A673 (cell line): ENCODE measurements around the gene KIAA0232. TPM values are rescaled to one million over a fixed set of nuclear protein-coding genes. Genes with fewer than 3 reads are reported as not detected.

ENCODE experiments used
- BruUV-seq: library from RNA; stranded (reverse); fragments of 400-500 nt; replicated peaks from 2 replicates; lab custom pipeline; 2021; lab: Mats Ljungman, UMichigan
- CTCF ChIA-PET: fragments of 300-600 bp; sonication (Branson Sonifier 250); formaldehyde crosslinking; loops from one replicate; lab custom pipeline; 2022; ENCODE audit warnings: antibody characterized with exemption; lab: Charles Lee
- POLR2A ChIA-PET: fragments of 300-600 bp; sonication (Branson Sonifier 250); formaldehyde crosslinking; loops from one replicate; lab custom pipeline; 2022; ENCODE audit warnings: antibody characterized with exemption; ENCODE audit not compliant: low non-redundant PET; lab: Charles Lee
- DNase-seq: peaks from one replicate; pipeline ENCODE4 v3.0.0-alpha.2; 2015; ENCODE audit warnings: low spot score
- H3K27ac ChIP-seq: fragments of 200-600 bp; sonication (generic); 2 replicates; pipeline ENCODE4 v1.5.1; 2016; ENCODE audit warnings: mixed run types, low read depth, mild to moderate bottlenecking, mixed read lengths, antibody characterized with exemption, low read length; ENCODE audit not compliant: poor library complexity, severe bottlenecking
- H3K27me3 ChIP-seq: fragments of 200-600 bp; sonication (generic); replicated peaks from 2 replicates; pipeline ENCODE4 v1.6.1; 2017; ENCODE audit warnings: mixed run types, low read depth, mild to moderate bottlenecking, mixed read lengths, antibody characterized with exemption, low read length; ENCODE audit not compliant: insufficient read depth, poor library complexity
- H3K36me3 ChIP-seq: fragments of 200-600 bp; sonication (generic); 2 replicates; pipeline ENCODE4 v1.6.1; 2016; ENCODE audit warnings: mixed run types, mild to moderate bottlenecking, mixed read lengths, antibody characterized with exemption, low read length; ENCODE audit not compliant: insufficient read depth, poor library complexity, severe bottlenecking
- H3K4me1 ChIP-seq: fragments of 200-600 bp; sonication (generic); 2 replicates; pipeline ENCODE4 v1.6.1; 2017; ENCODE audit warnings: mixed run types, mild to moderate bottlenecking, mixed read lengths, antibody characterized with exemption, low read length; ENCODE audit not compliant: insufficient read depth, poor library complexity, severe bottlenecking
- H3K4me3 ChIP-seq: fragments of 200-600 bp; sonication (generic); 2 replicates; pipeline ENCODE4 v1.5.1; 2016; ENCODE audit warnings: low read depth, mixed run types, mild to moderate bottlenecking, mixed read lengths, low read length; ENCODE audit not compliant: poor library complexity, severe bottlenecking
- H3K9me3 ChIP-seq: fragments of 200-600 bp; sonication (generic); 2 replicates; pipeline ENCODE4 v1.6.1; 2016; ENCODE audit warnings: mixed run types, low read depth, mild to moderate bottlenecking, mixed read lengths, antibody characterized with exemption, low read length; ENCODE audit not compliant: poor library complexity, severe bottlenecking
- EZH2 ChIP-seq: fragments of 200-600 bp; sonication (generic); IDR thresholded peaks from 2 replicates; pipeline ENCODE4 v1.6.1; 2017; ENCODE audit warnings: borderline replicate concordance, low read depth, mild to moderate bottlenecking, mixed read lengths, antibody characterized with exemption, low read length; ENCODE audit not compliant: poor library complexity, severe bottlenecking
- intact Hi-C: fragments of 100-400 bp; cut with micrococcal nuclease; formaldehyde crosslinking; loops from one replicate; pipeline ENCODE4 v1.10.0; 2022; ENCODE audit not compliant: unreplicated experiment
- total RNA-seq: library from RNA; stranded (reverse); gene quantifications from 2 replicates; pipeline ENCODE4 v1.2.3, GENCODE V29; 2021
- TF ChIP-seq, protein P1 (sequence below): fragments of 300-800, 200-600 bp; sonication (generic); conservative IDR thresholded peaks from 2 replicates; pipeline ENCODE4 v1.5.1; 2017; ENCODE audit warnings: low read depth, mild to moderate bottlenecking, antibody characterized with exemption, low read length, moderate library complexity, mixed read lengths

Gene KIAA0232
- total RNA-seq, 1 experiment from 2014 or later = 30.2 TPM

DNA sequence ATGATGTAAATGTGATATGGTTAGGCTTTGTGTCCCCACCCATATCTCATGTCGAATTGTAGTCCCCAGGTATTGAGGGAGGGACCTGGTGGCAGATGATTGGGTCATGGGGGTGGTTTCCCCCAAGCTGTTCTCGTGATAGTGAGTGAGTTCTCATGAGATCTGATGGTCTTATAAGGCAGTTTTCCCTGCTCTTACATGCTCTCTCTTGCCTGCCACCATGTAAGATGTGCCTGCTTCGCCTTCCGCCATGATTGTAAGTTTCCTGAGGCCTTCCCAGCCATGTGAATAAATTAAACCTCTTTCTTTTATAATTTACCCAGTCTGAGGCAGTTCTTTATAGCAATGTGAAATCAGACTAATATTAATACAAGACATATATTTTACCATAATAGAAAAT lies 42.6 kb upstream of the KIAA0232 start:
- H3K9me3 ChIP-seq = peaks cover 3% of the 10 kb centered on the region
- no peaks in the 10 kb centered on the region for H3K27me3 ChIP-seq
- H3K4me3 ChIP-seq = no peak overlapping the region
- intact Hi-C loops = no loop called here
- POLR2A ChIA-PET = no interaction called here
- H3K27ac ChIP-seq = no peak overlapping the region
- no peak for DNase-seq
- no peaks in the 10 kb centered on the region for H3K36me3 ChIP-seq
- BruUV-seq = no TSS peak
- CTCF ChIA-PET = no interaction called here
- no peaks in the 10 kb centered on the region for H3K4me1 ChIP-seq
- no peak for TF ChIP-seq EZH2
- TF ChIP-seq, protein P1, sequence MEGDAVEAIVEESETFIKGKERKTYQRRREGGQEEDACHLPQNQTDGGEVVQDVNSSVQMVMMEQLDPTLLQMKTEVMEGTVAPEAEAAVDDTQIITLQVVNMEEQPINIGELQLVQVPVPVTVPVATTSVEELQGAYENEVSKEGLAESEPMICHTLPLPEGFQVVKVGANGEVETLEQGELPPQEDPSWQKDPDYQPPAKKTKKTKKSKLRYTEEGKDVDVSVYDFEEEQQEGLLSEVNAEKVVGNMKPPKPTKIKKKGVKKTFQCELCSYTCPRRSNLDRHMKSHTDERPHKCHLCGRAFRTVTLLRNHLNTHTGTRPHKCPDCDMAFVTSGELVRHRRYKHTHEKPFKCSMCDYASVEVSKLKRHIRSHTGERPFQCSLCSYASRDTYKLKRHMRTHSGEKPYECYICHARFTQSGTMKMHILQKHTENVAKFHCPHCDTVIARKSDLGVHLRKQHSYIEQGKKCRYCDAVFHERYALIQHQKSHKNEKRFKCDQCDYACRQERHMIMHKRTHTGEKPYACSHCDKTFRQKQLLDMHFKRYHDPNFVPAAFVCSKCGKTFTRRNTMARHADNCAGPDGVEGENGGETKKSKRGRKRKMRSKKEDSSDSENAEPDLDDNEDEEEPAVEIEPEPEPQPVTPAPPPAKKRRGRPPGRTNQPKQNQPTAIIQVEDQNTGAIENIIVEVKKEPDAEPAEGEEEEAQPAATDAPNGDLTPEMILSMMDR = no peak

DNA sequence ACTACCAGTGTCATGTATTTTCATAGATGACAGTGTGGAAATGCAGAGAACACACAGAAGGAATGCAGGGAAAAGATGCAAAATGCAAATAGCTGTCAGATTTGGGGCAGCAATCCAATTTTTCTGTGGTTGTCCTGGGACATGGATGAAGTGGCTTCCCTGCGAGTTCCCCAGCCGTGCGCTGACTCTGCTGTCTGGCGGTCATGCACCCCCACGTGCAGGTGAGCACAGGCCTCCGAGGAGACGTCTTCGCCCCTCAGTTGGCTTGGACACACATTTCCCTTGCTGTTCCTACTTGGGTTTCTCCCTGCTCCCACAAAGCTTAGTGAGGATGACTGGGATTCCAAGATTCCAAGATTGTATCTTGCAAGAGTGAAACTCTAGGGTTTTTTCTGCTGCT lies 42.2 kb upstream of the KIAA0232 start:
- H3K9me3 ChIP-seq = peaks cover 3% of the 10 kb centered on the region
- H3K36me3 ChIP-seq = no peaks in the 10 kb centered on the region
- no peak for TF ChIP-seq EZH2
- TF ChIP-seq, protein P1 = no peak
- no peak overlapping the region for H3K27ac ChIP-seq
- POLR2A ChIA-PET = no interaction called here
- no TSS peak for BruUV-seq
- no peaks in the 10 kb centered on the region for H3K4me1 ChIP-seq
- CTCF ChIA-PET = no interaction called here
- no peaks in the 10 kb centered on the region for H3K27me3 ChIP-seq
- no peak overlapping the region for H3K4me3 ChIP-seq
- intact Hi-C loops = no loop called here
- DNase-seq = no peak

DNA sequence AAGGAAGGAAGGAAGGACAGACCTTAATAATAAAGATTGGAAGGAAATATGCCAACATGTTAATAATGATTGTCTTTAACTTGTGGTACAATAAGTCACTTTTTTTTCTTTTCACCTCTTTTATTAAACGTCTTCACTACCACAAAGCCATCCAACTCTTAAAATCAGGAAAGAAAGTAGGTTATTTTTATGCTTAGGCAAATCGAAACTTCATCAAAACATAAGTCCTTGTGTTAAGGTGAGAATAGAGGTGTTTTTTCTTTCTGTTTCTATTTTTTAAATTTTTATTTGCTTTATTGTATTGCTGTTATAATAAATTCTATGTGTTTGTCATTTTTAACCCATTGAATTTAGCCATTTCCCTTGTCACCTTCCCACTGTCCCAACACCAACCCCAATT lies 40.0 kb upstream of the KIAA0232 start:
- H3K27ac ChIP-seq = no peak overlapping the region
- H3K27me3 ChIP-seq = no peaks in the 10 kb centered on the region
- ChIA-PET POLR2A (no interaction called here), CTCF (no interaction called here)
- no peak for DNase-seq
- peaks cover 3% of the 10 kb centered on the region for H3K9me3 ChIP-seq
- TF ChIP-seq, protein P1 = no peak
- no peak for TF ChIP-seq EZH2
- no peaks in the 10 kb centered on the region for H3K36me3 ChIP-seq
- H3K4me1 ChIP-seq = no peaks in the 10 kb centered on the region
- no TSS peak for BruUV-seq
- H3K4me3 ChIP-seq = no peak overlapping the region
- intact Hi-C loops = no loop called here
